ENCODE data around the gene PPM1F.
"Not testable (repeated sequence)": the region's sequence is repeated elsewhere in the genome, so short reads cannot be mapped to it uniquely, and the experiment has no call there.

PPM1F gene

DNA sequence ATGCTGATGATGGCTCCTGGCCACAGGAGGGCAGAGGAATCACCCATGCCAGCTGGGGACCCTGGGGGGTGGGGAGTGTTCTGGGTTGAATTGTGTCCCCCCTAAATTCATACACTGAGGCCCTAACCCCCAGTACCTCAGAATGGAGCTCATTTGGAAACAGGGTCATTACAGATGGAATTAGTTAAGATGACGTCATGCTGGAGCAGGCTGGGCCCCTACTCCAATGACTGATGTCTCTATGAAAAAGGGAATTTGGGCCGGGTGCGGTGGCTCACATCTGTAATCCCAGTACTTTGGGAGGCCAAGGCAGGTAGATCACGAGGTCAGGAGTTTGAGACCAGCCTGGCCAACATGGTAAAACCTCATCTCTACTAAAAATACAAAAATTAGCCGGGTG, 12.7 kb downstream of the PPM1F start:
- not testable (repeated sequence) for DNase-seq

- DNase-seq = no peak
Measured at GRCh38 chr22:21939461-21939913, 13.2 kb downstream of the PPM1F start.

DNA sequence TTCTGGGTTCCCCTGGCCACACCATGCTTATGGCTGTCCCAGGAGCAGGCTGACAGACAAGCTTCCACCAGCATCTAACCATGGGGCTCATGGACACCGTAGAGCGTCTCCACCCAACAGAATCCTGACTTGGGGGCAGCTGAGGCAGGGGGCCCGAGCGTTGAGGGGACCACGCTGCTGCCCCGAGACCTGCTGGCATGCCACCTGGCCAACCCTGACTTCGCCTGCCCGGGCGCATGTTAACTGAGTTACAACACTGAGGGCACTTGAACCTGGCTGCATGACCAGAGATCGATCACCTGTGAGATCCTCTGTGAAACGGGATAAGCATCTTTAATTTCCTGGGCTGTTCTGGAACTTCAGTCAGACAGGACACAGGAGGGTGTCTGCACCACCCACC, 13.7 kb downstream of the PPM1F start:
- no peak for DNase-seq

GRCh38 chr22:21938071-21938822, 14.4 kb downstream of the PPM1F start:
- DNase-seq = peak; percentile 87 to 96

GRCh38 chr22:21937821-21938070, 14.9 kb downstream of the PPM1F start:
- DNase-seq = no peak

- DNase-seq = peak in 1 of 2 experiments; percentile 20
Measured at GRCh38 chr22:21937041-21937820, 15.4 kb downstream of the PPM1F start.

DNA sequence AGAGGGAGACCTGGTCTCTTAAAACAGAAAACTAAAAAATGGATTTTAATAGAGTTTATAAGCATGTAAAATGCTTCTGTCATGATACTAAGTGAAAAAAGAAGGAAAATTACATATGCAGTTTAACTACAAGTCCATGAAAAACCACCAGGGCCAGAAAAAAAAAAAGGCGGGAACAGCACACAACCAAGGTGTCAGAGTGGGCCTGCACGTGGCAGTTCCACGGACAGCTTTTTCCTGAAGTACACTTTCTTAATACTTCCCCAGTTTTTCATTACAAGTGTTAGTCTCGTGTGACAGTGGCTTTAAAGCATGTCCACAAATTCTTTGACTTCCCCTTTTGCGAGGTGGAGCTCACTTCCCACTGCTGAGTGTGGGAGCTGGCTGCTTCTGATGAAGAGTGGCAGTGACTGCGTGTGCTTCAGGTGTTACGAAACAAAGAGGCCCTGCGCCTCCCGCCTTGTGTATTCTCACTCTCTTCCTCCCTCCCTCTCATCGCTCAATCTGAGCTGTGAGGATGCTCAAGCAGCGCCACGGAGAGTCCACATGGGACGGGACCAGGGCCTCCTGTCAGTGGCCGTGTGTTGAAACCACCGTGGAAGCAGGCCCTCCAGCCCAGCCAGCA, 16.4 kb downstream of the PPM1F start:
- no peak for DNase-seq

DNA sequence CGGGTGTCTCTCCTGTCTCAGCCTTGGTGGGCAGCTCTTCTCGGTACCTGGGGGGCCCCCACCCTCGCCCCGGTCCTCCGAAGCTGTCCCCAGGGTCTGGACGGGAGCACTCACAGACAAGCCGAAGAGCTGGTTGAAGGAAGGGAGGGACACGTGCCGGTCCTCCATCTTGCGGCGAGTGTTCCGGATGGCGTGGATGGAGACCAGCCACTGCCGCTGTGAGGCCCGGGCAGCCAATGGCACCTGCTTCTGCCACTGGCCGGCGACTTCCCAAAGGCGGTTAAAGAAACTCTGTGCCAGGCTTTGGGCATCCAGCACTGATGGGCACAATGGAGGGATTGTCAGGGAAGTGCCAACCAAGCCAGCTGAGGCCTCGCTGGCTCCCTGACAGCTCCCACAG, 18.7 kb downstream of the PPM1F start:
- no peak for DNase-seq

GRCh38 chr22:21933413-21933812, 19.2 kb downstream of the PPM1F start:
- DNase-seq = no peak

- no peak for DNase-seq
Measured at GRCh38 chr22:21932347-21932746, 20.3 kb downstream of the PPM1F start.

DNA sequence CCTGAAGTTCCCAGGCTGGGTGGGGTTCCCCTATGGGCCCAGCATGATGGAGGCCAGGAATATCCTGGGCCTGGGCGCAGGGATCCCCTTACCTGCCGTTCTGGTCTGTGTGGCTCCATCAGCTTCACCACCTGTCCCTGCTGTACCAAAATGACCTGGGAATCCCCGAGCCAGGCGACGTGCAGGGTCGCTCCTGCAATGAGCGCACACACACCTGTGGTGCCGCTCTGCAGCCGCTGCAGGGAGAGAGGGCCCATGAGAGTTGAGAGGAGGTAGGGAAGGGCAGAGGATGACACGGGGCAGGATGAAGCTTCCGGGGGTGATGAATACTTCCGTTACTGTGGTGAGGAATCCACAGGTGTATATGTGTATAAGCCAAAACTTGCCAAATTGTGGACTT, 21.6 kb downstream of the PPM1F start:
- DNase-seq = no peak

- no peak for DNase-seq
Measured at GRCh38 chr22:21929253-21929652, 23.4 kb downstream of the PPM1F start.

- no peak for DNase-seq
Measured at GRCh38 chr22:21928048-21928447, 24.6 kb downstream of the PPM1F start.

DNA sequence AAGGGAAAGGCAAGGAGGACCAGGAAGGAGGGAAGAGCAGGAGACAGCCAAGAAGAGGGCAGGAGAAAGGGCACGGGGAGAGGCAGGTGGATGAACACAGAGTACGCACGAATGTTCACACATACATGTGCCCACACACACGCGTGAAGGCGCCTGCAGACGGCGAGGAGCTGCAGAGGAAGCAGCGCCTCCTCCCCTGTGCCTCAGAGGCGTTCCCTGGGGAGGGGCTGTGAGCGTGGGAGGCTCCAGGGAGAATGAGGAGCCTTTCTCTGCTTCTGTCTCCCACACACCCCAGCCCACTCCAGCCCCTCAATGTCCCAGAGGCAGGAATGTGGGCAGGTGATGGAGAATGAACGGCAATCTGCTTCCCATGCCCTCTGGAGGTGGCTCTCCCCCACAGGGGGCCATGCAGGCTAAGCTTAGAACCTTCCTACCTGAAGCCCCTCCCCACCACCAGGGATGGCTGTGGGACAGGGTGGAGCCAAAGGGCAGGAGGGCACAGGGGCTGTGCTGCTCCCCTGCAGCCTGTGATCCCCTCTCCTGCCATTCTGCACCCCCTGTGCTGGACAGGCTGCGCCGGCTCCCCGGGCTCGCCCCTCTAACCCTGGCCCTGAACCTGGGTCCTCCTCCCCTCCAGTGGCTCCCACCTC, 25.3 kb downstream of the PPM1F start:
- no peak for DNase-seq

DNA sequence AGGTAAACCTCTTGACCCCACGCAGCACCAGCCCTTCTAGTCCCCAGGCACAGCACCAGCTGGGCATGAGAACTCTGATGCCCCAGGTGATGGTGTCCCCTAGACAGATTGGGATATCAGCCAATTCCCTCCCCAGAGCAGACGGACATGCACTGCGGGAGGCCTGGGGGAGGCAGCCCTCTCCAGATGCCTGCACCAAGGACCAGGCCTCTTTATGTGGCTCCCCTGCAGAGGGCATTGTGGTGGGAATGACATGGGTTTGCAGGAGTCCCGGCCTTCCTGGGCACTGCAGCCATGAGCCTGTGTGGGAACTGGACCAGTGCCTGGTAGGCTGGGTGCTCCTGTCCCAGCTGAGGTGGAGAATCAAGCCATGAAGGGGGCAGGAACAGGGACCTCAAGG, 25.9 kb downstream of the PPM1F start:
- DNase-seq = peak in 1 of 2 experiments; percentile 48

GRCh38 chr22:21923163-21923561, 29.5 kb downstream of the PPM1F start:
- no peak for DNase-seq

DNA sequence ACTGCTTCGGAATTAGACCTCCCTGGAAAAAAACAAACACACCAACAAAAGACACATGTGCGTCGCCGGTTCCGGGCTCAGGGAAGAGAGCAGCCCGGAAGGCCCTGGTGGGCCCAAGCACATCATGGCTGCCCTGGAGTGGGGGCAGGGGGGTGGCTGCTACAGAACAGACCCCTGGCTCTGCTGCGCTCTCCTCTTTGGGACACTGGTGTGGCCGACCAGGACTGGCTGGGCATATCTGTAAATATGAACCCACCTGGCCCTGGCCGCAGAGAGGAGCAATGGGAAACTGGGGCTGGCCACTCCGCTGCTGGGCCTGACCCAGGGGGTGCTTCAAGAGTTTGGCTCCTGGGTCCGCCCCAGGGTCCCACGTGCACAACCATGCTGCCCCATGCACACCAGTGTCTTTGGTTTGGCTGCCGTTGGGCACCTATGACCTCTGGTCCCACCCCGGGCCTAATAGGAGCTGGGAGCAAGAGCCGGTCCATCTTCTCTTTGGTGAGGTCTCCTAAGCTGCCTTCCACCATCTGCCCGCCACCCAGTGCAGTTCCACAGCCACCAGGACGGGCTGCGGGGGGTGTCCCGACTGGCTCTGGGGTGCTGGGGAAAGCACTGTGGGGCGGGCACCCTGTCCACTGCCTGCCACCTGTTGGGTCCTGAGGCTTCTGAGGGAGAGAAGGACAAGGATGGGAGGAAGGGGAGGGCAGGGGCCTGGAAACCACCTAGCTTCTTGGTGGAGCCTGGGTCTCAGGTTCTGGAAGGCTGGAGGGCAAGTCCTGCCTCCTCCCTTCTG, 30.1 kb downstream of the PPM1F start:
- no peak for DNase-seq

DNA sequence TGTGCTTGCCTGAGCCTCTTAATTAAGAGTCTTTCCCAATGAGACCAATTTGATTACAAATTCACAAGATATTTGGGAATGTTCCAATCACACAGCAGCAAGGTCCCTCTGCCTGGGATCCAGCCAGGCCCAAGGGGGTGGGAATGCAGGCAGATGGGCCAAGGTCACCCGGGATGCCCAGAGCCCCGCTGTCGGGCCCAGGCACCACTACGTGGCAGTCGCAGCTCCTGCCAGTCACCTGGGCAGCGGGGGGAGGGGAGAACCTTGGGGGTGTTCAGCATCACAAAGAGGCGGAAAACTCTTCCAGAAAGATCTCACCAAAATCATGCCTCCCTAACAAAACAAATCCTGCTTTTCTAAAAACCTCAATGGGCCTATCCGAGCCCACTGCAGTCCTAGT, 30.9 kb downstream of the PPM1F start:
- DNase-seq = peak; percentile 50 to 66

DNA sequence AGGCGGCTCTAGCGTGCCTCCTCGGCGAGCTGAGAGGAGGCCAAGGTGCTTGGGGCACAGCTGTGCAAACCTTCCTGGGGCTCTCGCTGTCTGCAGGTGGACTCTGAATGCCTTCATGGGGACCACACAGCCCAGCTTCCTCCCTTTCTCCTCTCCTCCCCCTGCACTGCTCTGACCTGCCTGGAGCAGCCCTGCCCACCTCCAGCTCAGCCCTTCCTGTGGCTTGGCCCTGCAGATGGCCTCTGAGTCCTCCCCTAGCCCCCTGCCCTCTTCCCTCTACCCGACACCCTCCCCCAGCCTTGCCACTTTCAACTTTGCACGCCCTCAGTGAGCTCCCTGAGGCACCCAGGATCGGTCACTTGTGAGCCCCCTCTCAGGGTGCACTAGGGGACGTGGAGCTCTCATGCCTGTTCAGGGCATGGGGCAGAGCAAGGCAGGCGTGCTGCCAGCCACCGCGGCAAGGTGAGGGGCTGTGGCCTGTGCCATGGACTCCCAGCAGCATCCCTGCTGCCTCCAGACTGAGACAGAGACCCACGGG, 31.4 kb downstream of the PPM1F start:
- no peak for DNase-seq

- no peak for DNase-seq
Measured at GRCh38 chr22:21920341-21921183, 32.1 kb downstream of the PPM1F start.

DNA sequence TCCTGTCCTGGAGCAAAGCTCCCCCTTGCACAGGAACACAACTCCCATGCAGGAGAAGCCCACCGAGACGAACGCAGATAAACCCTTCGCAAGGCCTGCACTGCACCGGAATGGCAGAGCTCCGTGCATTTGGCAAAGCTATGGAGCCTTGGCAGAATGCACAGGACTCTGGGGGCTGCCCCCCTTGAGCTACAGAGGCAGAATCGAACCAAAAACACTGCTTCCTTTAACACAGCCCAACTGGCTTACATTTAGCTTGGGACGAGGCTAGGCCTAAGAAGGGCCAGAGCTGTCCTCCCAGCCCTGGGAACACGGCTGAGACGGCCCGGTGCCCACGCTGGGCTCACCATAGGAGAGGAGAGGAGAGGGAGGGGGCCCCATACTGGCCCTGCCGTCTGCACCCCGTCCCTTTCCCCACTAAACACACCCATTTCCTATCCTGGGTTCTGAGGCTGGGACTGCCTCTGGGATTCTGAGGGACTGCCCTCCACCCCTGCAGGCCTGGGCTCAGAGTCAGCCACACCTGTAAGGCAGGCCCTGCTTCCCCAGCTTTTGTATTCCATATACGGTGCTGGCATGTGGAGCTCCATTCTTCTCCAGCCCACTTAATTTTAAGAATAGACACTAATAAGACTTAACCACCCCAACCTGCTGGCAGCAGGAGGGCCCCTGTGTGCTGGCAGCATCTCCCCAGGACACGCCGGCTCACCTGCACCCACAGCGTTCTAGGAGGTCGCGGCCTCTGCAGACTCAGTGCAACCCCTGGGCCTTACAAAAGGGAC, 32.9 kb downstream of the PPM1F start:
- no peak for DNase-seq

Data from NCI-H446 (cell line).